Neural progenitor cell (in vitro differentiated cells): ENCODE measurements around the gene ELK1.

Experiments used
- CTCF ChIP-seq: fragments of 200-600 bp; sonication (generic); IDR thresholded peaks from 2 replicates; pipeline ENCODE4 v1.5.1; 2017; ENCODE audit warnings: antibody characterized with exemption, mild to moderate bottlenecking
- EZH2 ChIP-seq: fragments of 200-600 bp; sonication (generic); IDR thresholded peaks from 2 replicates; pipeline ENCODE4 v1.6.1; 2017; ENCODE audit warnings: antibody characterized with exemption, mild to moderate bottlenecking, moderate library complexity
- EZH2phosphoT487 ChIP-seq: fragments of 200-600 bp; sonication (generic); IDR thresholded peaks from 2 replicates; pipeline ENCODE4 v1.6.1; 2017; ENCODE audit warnings: antibody characterized with exemption

- TF ChIP-seq CTCF (no peak), EZH2 (no peak), EZH2phosphoT487 (no peak)
These were observed 4.8 kb downstream of the ELK1 start for GRCh38 chrX:47645530-47645929.
